Fibroblast of upper back skin (primary cell): ENCODE results near the gene ZMAT5.

Experiments used
- DNase-seq: peaks from one replicate; pipeline ENCODE4 v3.0.0-alpha.2; 2013

ZMAT5 gene

GRCh38 chr22:29751669-29752068 is 15.1 kb downstream of the ZMAT5 start:
- DNase-seq: no peak

- no peak for DNase-seq
These were observed 16.0 kb downstream of the ZMAT5 start for GRCh38 chr22:29750559-29751538.

GRCh38 chr22:29750029-29750428 is 16.8 kb downstream of the ZMAT5 start:
- DNase-seq: no peak

GRCh38 chr22:29748248-29748893 is 18.4 kb downstream of the ZMAT5 start:
- no peak for DNase-seq

DNA sequence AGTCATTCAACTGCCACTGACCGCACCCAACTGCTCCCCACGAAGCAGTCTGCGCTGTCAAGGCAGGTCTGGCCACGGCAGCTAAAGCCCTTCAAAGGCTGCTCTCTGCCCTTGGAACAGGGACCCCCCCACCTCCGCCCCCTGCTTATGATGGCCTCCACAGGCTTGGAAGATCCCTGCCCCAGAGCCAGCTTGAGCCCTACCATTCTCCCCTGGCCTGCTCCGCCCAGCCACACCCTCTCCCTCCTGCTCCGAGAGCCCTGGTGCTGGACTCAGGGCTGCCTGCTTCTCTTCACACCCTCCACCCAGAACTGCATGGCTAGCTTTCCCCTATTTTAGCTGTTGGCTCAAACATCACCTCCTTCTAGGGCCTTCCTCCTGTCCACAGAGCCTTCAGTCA is 19.0 kb downstream of the ZMAT5 start:
- DNase-seq: no peak

- DNase-seq: peak; percentile 42
These were observed 21.9 kb downstream of the ZMAT5 start for GRCh38 chr22:29744902-29745301.

- DNase-seq: no peak
These were observed 24.5 kb downstream of the ZMAT5 start for GRCh38 chr22:29742326-29742725.

DNA sequence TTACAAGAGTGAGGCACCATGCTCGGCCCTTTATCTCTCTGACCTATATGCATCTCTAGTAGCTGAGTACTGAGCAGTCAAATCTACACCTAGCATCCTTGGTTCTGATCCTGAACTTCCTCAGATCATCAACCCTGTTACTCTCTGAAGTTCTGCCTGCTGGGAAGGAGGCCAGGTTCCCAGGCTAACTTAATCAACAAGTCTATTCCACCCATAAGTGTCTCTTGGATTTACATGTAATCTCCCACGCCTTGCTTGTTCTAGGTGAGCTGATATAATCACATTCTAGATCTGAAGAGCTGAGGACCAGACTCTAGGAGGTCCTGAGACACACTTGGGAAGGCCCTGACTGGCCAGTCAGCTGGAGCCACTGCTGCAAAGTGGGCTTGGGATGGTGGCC is 24.9 kb downstream of the ZMAT5 start:
- DNase-seq: no peak

DNA sequence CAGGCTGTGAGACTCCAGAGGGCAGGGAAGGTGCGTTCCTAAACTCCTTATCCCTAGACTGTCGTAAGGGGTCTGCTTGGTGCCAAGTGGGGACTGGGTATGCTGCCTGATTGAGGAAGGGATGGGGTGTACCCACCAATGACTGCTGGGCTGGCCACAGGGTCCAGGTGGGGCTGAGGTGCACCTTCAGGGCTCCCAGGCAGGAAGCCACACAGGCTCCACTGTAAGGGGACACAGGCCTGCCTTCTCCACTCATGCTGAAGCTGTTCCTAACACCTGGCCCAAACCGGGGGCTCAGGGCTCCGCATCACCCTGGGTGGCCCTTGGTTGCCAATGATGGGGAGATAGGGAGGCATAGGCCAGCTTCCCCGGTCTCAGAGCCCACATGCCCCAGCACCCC is 26.6 kb downstream of the ZMAT5 start:
- no peak for DNase-seq

DNA sequence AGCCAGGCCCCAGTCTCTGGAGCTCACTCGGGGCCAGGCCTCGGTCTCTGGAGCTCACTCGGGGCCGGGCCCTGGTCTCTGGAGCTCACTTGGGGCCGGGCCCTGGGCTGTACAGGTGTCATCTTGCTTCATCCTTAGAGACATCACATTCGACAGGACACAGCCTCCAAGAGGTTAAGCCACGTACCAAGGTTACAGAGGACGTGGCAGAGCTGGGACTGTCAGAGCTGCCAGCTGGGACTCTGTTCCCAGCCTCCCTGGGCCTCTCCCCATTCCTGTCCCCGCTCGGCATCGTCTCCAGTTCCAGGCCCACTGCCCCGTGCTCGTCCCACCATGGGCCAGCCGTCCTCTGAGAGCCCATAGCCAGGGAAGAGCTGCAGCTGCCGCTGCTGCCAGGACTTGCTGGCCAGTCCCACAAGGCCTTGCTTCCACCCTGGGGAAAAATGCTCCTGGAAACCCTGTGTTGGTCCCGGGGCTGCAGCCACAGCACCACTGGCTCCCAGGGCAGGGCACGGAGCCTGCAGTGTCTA is 27.4 kb downstream of the ZMAT5 start:
- DNase-seq: no peak

GRCh38 chr22:29738118-29738815 is 28.5 kb downstream of the ZMAT5 start:
- no peak for DNase-seq

DNA sequence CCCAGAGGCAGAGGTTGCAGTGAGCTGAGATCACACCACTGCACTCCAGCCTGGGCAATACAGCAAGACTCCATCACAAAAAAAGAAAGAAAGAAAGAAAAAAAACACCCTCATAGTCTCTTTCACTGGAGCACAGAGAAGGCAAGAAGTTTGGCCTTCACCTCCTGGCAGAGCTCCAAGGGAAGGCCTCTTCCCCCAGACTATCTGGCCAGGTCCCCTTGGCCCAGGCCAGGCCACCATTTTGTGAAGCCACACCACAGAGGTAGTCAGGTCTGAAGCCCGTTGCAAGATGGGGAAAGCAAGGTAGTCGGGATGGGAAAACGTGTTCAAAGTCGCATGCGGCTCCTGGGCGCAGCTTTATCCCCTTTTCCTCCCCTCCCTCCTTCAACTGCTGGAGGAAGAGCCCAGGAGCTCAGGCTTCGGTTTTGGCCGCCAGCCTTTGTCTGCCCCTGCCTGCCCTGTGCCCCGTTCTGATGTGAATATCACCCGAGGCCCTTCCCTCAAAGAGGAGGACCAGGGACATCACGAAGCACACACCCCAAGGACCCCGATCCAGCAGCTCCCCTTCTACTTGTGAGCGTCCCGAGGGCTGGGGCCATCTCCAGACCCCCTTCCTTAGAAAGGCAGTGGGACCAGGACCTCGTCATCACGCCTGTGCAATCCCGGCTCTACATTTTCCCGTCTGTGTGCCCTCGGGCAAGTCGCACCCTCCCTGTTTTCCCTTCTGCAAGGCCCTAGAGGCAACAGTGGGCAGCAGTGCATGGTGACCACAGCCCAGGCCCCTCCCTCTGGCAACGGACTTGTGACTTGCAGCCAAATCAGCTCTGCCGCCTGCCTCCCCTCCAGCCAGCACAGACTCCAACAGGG is 29.3 kb downstream of the ZMAT5 start:
- no peak for DNase-seq

DNA sequence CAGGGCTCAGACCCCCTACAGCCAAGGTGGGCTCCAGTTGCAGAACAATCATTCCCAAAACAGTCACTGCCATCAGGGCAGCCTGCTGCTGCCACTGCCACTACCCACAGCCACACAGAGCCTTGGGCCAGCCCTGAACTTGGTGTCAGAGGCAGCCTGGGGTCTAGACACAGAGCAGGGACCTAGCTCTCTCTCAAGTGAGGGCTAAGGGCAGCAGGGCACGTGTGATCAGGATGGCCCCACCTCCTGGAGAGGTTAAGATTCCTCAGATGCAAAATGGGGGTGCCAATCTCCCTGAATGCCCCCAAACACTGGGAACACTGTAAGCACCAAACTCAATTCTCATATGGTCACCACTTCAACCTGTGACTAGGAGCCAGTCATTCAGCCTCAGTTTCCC is 31.4 kb downstream of the ZMAT5 start:
- DNase-seq: no peak

GRCh38 chr22:29734838-29735237 is 32.0 kb downstream of the ZMAT5 start:
- no peak for DNase-seq

- no peak for DNase-seq
These were observed 32.4 kb downstream of the ZMAT5 start for GRCh38 chr22:29734406-29734805.

GRCh38 chr22:29733362-29734201 is 33.2 kb downstream of the ZMAT5 start:
- no peak for DNase-seq

DNA sequence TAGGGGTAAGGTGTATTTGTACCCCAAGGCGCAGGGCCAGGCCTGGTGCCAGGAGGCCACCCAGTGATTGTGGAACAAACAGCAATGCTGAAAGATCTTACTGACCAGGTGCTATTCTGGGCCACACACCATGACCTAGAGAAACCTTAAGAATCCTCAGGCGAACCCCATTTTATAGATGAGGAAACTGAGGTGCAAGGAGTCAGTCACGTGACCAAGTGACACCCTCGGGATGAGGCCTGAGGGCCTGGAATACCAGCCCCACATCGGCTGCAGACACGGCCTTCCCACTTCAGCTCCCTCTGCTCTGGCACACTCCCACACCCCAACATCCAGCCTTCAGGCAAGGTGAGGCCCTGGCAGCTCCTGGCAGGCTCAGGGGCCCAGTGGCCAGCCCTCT is 33.9 kb downstream of the ZMAT5 start:
- DNase-seq: no peak

DNA sequence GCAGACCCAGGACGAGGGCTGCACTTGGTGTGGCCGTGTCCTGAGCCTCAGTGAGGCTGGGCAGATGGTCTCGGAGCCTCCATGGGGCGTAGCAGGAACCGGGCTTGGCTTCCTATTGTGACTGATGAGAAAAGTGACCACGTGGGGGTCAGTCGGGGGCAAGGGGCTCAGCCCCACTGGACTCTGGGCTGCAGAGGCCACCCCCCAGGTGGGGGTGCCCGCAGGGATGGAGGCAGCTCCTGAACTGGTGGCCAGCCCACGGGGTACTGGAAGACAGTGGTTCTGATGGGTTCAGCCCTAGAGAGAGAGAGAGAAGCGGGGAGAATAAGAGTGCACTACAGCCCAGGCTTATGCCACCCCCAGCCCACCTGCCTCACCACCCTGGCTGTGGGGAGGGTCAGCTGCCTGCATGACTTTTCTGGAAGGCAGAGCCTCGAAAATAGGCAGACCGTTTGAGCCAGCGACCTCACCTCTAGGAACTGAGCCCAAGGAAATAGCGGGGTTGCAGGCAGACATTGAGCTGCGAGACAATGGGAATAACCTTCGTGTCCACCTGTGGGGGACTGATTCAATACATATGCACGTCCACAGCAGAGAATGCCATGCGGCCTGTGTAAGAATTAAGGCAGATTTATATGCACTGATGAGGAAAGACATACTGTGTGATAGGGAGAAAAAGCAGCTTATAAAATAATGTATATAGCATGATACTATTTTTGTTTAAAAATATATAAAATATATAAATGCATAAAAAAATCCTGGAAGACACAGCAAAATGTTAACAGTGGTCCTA is 35.6 kb downstream of the ZMAT5 start:
- no peak for DNase-seq

DNA sequence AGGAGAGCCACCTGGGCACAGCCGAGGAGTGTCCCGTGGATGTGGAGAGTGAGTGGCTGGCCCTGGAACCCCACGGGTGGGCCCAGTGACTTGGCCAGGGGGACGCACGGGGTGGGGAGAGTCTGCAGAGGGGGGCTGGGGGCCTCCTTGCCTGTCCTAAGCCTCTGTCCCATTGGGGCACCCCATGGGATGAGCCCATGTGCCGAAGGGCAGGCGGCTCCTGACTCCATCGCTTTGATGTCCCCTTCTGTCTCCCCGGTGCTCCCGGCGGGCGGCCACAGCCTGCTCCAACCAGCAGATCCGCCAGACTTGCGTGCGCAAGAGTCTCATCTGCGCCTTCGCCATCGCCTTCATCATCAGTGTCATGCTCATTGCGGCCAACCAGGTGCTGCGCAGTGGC is 37.6 kb downstream of the ZMAT5 start:
- no peak for DNase-seq

- DNase-seq: peak; percentile 42
These were observed 39.7 kb downstream of the ZMAT5 start for GRCh38 chr22:29727131-29727523.
